Effector memory CD8-positive, alpha-beta T cell (primary cell): ENCODE measurements around the gene CASTOR1.

ENCODE experiments used
- ATAC-seq: fragments of 150-1000 bp; cut with Tn5 transposase; replicated peaks from 2 replicates; pipeline ENCODE4 v1.10.0; 2021; ENCODE audit warnings: mild to moderate bottlenecking, moderate library complexity
- DNase-seq, 3 experiments: peaks; one replicate each; pipeline ENCODE4 v3.0.0; 2021
- H3K27ac Mint-ChIP-seq, 2 donors: one replicate each; pipeline ENCODE4 v1.8.0; 2022; ENCODE audit warnings: mild to moderate bottlenecking in 2 of 2, mixed read lengths in 2 of 2, moderate library complexity in 2 of 2
- H3K27me3 Mint-ChIP-seq, 2 donors: one replicate each; pipeline ENCODE4 v1.8.0; 2022; ENCODE audit warnings: mixed read lengths in 2 of 2
- H3K36me3 Mint-ChIP-seq: one replicate; pipeline ENCODE4 v1.8.0; 2022; ENCODE audit warnings: mild to moderate bottlenecking, moderate library complexity, mixed read lengths; ENCODE audit not compliant: insufficient read depth
- H3K4me1 Mint-ChIP-seq, 2 donors: one replicate each; pipeline ENCODE4 v1.8.0; 2022; ENCODE audit warnings: low read depth in 2 of 2, mixed read lengths in 2 of 2
- H3K4me3 Mint-ChIP-seq, 2 donors: one replicate each; pipeline ENCODE4 v1.8.0; 2022; ENCODE audit warnings: mild to moderate bottlenecking in 2 of 2, mixed read lengths in 2 of 2, moderate library complexity in 2 of 2
- H3K9me3 Mint-ChIP-seq, 2 donors: one replicate each; pipeline ENCODE4 v1.8.0; 2022; ENCODE audit warnings: mixed read lengths in 2 of 2

CASTOR1 gene

DNA sequence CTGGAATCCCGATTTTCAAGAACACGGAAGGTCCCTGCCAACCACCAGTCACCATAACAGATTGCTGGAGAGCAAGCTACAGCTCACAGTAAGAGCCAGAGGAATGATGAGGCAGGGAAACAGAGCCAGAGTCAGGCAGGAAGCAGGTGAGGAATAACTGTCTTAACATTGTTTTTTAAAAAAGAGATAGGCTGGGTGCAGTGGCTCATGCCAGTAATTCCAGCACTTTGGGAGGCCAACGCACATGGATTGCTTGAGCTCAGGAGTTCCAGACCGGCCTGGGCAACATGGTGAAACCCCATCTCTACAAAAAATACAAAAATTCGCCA is 13.5 kb upstream of the CASTOR1 start:
- peaks cover 36% of the 10 kb centered on the region for H3K36me3 Mint-ChIP-seq
- H3K27me3 Mint-ChIP-seq: no peaks in the 10 kb centered on the region
- H3K4me3 Mint-ChIP-seq: peak overlapping the region; percentile 59 to 74
- H3K9me3 Mint-ChIP-seq: no peaks in the 10 kb centered on the region
- peak overlapping the region; percentile 91 to 95 for H3K27ac Mint-ChIP-seq
- DNase-seq (no peak), ATAC-seq (no peak)
- H3K4me1 Mint-ChIP-seq: peaks cover 69 to 71% of the 10 kb centered on the region in 2 donors

DNA sequence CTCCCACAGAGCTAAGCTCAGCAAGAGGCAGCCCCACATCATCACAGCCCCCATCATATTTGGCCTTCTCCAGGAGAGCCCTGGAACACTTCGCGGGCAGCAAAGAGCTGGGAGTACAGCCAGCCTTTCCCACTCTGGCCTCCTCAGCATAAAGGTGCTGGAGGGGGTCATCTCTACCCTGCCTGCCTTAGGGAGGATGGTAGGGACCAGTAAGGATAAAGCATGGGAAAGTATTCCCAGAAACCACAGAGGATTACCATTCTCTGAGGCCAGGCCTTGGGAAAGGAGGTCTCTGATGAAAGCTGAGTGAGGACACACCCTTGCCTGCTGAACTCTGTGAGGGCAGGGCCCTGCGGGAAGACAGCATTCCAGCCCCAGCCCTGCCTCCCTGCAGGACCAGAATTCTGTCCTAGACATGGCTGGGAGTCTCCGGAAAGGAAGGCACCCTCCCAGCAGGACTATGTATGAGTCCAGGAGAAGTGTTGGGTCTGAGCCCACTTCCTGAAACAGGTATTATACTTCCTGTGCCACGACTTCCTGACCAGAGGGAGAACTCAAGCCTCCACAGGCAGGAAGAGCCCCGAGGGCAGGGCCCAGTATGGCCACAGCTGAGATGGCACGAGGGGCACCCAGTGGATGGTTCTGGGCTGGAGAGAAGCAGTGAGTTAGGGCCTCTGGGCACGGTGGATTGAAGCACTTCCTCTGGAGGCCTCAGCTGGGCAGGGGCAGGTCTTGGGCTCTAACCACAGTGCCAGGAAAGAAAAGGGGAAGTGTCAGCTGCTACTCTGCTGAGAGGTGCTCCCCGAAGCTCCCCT is 12.9 kb upstream of the CASTOR1 start:
- Mint-ChIP-seq H3K4me1 (peaks cover 64 to 69% of the 10 kb centered on the region in 2 donors), H3K9me3 (no peaks in the 10 kb centered on the region), H3K27me3 (no peaks in the 10 kb centered on the region), H3K27ac (peak overlapping the region; percentile 91 to 95), H3K36me3 (peaks cover 38% of the 10 kb centered on the region), H3K4me3 (peak overlapping the region; percentile 59 to 74)
- no peak for DNase-seq
- ATAC-seq: no peak

DNA sequence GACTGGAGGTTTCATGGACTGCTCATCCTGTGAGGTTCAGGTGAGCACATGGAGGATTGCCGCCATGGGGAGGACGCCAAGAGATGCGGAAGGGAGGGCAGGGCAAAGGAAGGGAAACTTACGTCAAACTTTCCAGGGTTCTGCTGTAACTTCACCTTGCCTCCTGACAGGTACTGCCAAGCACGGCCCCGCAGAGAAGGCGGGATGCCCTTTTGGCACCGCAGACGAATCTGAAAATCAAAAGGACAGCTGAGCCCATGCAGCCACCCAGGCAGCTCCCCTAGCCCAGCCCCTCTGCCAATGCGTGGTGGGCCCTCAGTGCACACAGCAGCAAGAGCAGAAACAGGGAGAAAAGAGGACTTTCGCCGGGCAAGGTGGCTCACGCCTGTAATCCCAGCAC is 10.0 kb upstream of the CASTOR1 start:
- Mint-ChIP-seq H3K4me1 (peaks cover 36 to 40% of the 10 kb centered on the region in 2 donors), H3K36me3 (peaks cover 47% of the 10 kb centered on the region), H3K27ac (peak overlapping the region in 1 of 2 donors; percentile 51), H3K27me3 (no peaks in the 10 kb centered on the region), H3K4me3 (no peak overlapping the region), H3K9me3 (no peaks in the 10 kb centered on the region)
- no peak for DNase-seq
- ATAC-seq: no peak

DNA sequence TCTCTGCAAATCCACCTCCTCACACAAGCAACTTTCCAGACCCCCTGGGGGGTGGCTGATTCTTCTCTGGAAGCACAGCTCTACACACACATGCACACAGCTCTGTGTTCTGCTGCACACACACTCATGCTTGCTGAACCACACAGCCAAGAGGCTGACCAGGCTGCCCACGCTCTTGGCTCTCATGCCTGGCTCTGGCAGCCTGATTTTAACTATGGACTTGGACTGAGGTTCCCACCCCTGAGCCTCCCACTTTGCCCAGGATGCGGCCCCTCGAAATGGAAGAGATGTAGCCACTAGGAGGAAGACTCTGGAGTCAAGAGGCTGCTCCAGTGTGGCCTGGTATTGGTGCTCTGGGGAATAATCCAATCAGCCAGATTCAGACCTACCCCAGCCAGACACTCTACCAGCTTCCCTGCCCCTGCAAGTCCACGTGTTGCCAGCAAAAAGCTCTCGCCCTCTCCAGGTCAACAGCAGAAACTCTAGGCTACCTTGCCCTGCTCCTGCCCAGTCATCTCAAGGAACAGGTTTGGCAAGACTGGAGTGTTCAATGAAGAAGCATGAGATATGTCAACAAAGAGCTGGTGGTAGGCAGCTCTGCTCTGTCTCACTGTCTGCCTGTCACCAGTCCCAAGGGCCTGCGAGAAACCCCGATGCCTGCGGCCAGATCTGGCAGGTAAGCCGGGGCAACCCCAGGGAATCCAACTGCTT is 8.8 kb upstream of the CASTOR1 start:
- peaks cover 27 to 33% of the 10 kb centered on the region in 2 donors for H3K4me1 Mint-ChIP-seq
- peaks cover 57% of the 10 kb centered on the region for H3K36me3 Mint-ChIP-seq
- H3K9me3 Mint-ChIP-seq: no peaks in the 10 kb centered on the region
- no peaks in the 10 kb centered on the region for H3K27me3 Mint-ChIP-seq
- H3K27ac Mint-ChIP-seq: peak overlapping the region; percentile 69 to 83
- ATAC-seq (no peak), DNase-seq (no peak)
- no peak overlapping the region for H3K4me3 Mint-ChIP-seq

DNA sequence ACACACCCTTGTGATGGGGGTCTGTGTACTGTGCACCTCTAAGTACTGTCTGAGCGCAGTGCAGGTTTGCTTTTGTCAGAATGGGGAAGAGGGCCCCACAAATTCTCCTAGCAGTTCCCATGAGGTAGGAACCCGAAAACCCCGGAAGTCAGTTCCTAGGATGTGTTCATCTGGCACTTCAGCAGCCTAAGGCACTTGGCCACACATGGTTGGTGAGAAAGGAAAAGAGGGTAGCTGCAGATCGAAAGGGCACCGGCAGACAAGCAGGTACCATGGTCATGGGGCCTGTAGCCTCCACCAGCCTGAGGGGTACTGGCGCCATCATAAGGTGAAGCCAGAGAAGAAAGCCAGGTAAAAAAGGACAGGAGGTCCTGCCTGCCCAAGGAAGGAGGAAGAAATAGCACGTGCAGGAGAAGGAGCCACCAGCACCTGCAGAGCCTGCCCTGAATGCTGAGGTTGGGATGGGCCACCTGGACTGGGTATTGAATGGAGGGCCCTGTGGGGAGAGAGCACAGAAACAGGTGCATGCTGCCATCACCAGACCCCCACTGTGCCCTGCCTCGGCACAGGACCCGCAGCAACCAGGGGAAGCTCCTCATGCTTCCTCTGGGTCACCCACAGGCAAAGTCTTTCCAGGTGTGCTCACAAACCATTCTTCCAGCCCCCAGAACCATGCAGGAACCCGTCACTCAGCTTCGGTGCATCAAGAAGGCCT is 8.1 kb upstream of the CASTOR1 start:
- ATAC-seq (no peak), DNase-seq (no peak)
- H3K36me3 Mint-ChIP-seq: peaks cover 59% of the 10 kb centered on the region
- H3K9me3 Mint-ChIP-seq: no peaks in the 10 kb centered on the region
- no peak overlapping the region for H3K4me3 Mint-ChIP-seq
- H3K4me1 Mint-ChIP-seq: peaks cover 23 to 25% of the 10 kb centered on the region in 2 donors
- peak overlapping the region; percentile 54 to 83 for H3K27ac Mint-ChIP-seq
- H3K27me3 Mint-ChIP-seq: no peaks in the 10 kb centered on the region

DNA sequence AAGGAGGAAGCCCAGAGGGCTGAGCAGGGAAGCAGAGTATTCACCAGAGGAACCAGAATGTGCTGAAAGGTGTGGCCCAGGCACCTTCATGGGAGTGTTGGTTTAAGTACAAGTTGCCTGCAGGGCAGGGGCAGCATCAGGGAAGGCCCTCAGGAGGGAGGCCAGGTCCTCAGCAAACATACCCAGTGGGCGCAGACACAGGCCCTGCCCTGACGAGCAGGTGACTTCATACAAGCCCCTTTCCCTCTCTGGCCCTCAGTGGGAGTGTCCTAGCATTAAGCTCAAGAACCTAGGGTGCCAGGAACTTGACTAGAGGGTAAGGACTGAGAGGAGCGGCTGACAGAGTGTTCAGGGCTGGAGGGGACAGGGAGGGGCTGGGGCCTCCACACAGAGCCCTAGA is 7.5 kb upstream of the CASTOR1 start:
- H3K4me1 Mint-ChIP-seq: peaks cover 17 to 19% of the 10 kb centered on the region in 2 donors
- H3K4me3 Mint-ChIP-seq: no peak overlapping the region
- H3K36me3 Mint-ChIP-seq: peaks cover 59% of the 10 kb centered on the region
- no peaks in the 10 kb centered on the region for H3K9me3 Mint-ChIP-seq
- no peak for DNase-seq
- no peaks in the 10 kb centered on the region for H3K27me3 Mint-ChIP-seq
- ATAC-seq: no peak
- peak overlapping the region; percentile 54 to 83 for H3K27ac Mint-ChIP-seq

DNA sequence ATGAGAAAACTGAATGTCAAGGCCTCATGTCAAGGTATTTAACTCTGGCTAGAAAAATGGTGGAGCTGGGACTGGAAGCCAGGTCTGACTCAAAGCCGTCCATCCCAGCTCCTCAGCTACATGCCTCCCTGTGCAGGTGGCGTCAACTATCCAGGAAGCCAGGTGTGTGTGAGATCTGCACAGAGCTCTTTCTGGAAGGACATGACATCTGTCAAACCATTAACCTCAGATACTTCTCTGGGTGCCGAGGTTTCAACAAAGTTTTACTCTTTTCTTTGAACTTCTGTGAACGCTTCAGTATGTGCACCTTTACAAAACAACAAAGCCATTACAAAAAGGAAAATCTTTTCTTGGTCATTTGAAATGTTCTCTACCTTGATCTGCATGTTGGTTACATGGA is 7.0 kb upstream of the CASTOR1 start:
- ATAC-seq (no peak), DNase-seq (no peak)
- Mint-ChIP-seq H3K4me3 (no peak overlapping the region), H3K27me3 (no peaks in the 10 kb centered on the region), H3K4me1 (peaks cover 11 to 17% of the 10 kb centered on the region in 2 donors), H3K36me3 (peaks cover 60% of the 10 kb centered on the region), H3K9me3 (no peaks in the 10 kb centered on the region), H3K27ac (peak overlapping the region in 1 of 2 donors; percentile 54)

DNA sequence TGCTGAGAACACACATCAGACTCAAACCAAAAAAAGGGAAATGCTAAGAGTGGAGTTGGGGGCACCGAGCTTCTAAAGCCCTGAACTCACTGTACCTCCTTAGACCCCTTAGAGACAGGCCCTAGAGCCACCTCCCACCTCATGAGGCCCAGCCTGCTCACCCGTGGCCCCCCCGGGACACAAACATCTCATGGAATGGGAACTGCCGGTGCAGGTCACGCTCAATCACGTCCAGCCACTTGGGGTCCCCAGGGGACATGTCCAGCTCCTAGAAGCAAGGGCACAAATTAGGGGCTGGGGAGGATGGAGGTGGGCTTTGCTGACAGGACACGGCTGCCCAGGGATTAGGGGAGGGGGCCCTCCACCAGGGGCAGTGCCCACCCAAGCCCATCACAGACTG is 6.3 kb upstream of the CASTOR1 start:
- H3K27me3 Mint-ChIP-seq: no peaks in the 10 kb centered on the region
- peaks cover 13 to 14% of the 10 kb centered on the region in 2 donors for H3K4me1 Mint-ChIP-seq
- no peak overlapping the region for H3K4me3 Mint-ChIP-seq
- peaks cover 61% of the 10 kb centered on the region for H3K36me3 Mint-ChIP-seq
- DNase-seq (no peak), ATAC-seq (no peak)
- no peaks in the 10 kb centered on the region for H3K9me3 Mint-ChIP-seq
- H3K27ac Mint-ChIP-seq: peak overlapping the region in 1 of 2 donors; percentile 92

DNA sequence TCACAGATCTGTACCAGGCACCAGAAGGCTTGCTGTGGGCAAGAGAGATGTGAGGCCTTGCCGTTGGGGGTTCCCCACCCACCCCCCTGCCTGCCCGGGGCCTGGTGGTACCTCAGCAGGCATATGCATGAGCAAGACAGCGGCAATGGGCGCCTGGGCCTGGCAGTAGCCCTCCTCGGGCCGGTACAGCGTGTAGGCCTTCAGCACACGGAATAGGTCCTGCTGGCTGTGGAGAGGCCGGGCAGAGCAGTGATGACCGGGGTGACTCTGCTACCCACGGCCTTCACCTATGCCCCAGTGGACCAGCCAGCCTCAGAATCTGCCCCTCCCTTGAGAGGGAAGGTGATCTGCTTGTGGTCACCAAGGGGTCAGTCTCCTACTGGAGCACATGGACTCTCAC is 5.5 kb upstream of the CASTOR1 start:
- peak overlapping the region in 1 of 2 donors; percentile 89 for H3K27ac Mint-ChIP-seq
- DNase-seq: no peak
- H3K4me3 Mint-ChIP-seq: no peak overlapping the region
- peaks cover 18 to 22% of the 10 kb centered on the region in 2 donors for H3K4me1 Mint-ChIP-seq
- peaks cover 61% of the 10 kb centered on the region for H3K36me3 Mint-ChIP-seq
- H3K9me3 Mint-ChIP-seq: no peaks in the 10 kb centered on the region
- no peaks in the 10 kb centered on the region for H3K27me3 Mint-ChIP-seq
- ATAC-seq: no peak

DNA sequence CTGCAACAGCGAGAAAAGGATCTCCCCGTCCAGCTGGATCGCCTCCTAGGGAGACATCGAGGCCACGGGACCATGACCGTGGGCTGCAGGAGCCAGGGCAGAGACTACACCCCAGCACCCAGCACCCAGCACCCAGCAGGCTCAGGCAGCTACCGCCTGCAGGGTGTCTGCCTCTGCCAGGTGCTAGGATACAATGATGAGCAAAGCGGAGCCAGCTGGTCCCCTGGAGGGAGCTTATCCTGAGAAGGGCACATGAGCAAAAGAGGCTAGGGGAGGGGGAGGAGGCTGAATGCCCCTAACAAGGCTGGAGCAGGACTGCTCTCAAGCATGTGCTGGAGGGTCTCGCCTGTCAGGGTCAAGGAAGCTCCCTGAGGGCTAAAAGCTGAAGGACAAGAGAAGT is 4.8 kb upstream of the CASTOR1 start:
- no peaks in the 10 kb centered on the region for H3K9me3 Mint-ChIP-seq
- H3K4me1 Mint-ChIP-seq: peaks cover 22 to 24% of the 10 kb centered on the region in 2 donors
- peaks cover 57% of the 10 kb centered on the region for H3K36me3 Mint-ChIP-seq
- ATAC-seq: no peak
- H3K27me3 Mint-ChIP-seq: no peaks in the 10 kb centered on the region
- peak overlapping the region in 1 of 2 donors; percentile 89 for H3K27ac Mint-ChIP-seq
- no peak overlapping the region for H3K4me3 Mint-ChIP-seq
- DNase-seq: no peak

DNA sequence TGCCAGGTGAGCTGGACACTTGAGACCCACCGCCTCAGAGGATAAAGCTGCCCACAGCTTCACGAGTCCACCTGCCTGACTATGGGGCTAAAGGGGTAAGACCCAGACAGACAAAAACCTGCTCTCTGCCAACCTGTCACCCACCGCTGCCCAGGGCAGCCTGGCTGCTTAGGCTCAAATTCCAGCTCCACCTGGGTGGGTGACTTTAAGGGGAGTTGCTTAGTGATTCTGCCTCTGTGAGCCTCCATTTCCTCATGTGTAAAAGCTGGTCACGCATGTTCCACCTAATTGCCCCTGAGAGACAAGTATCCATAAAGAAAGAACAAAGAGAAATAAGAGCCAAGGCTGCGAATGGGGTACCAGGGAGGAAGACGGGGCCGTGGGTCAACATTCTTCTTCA is 3.7 kb upstream of the CASTOR1 start:
- peak overlapping the region; percentile 88 to 89 for H3K27ac Mint-ChIP-seq
- H3K4me3 Mint-ChIP-seq: no peak overlapping the region
- H3K27me3 Mint-ChIP-seq: no peaks in the 10 kb centered on the region
- H3K4me1 Mint-ChIP-seq: peaks cover 24 to 25% of the 10 kb centered on the region in 2 donors
- H3K9me3 Mint-ChIP-seq: no peaks in the 10 kb centered on the region
- no peak for ATAC-seq
- DNase-seq: no peak
- H3K36me3 Mint-ChIP-seq: peaks cover 55% of the 10 kb centered on the region

DNA sequence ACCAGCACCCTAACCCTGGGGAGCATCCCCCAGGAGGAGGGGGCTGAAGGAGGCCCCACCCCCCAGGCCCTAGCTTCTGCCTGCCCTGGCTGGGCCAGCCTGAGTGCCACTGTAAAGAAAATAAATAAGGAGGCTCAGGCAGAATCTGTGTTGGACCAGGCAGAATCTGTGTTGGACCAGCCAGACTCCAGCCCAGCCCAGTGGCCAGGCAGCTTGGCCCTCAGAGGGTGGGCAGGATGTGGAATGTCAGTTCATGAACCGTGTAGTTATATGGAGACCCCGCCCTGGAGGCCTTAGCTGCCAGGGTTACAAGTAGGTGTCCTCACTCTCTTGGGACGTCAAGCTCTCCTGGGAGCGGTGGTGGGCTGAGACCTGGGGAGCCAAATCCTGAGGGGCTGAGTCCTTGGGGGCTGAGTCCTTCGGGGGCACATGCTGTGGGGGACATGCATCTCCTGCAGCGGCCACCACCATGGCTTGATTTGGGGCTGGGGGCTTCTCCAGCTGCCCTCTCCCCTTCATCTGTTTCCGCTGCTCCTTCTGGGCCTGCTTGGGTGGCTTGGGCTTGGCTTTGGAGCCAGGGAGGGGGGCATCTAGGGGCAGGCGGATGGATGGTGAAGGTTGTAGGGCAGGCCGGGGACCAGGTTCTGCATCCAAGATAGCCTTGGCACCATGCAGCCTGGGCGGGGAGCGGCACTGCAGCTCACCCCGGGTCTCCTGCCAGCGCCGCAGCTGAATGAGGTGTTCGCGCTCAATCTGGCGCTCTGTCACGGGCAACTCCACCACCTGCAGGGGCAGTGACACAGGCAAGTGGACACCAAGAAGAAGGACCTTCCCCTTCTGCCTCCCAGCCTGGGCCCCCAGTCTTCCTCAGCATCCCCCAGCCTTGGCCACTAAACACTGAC is 3.0 kb upstream of the CASTOR1 start:
- Mint-ChIP-seq H3K27me3 (no peaks in the 10 kb centered on the region), H3K4me1 (peaks cover 27 to 28% of the 10 kb centered on the region in 2 donors), H3K4me3 (no peak overlapping the region), H3K9me3 (no peaks in the 10 kb centered on the region), H3K36me3 (peaks cover 50% of the 10 kb centered on the region), H3K27ac (peak overlapping the region in 1 of 2 donors; percentile 90)
- DNase-seq (no peak), ATAC-seq (no peak)
